Stimulated activated naive CD8-positive, alpha-beta T cell treated with anti-CD3 and anti-CD28 coated beads, Interleukin-15, Interleukin-2, amounts not matched to agents 100 ng/mL and 50 ng/mL, for 24 hours (primary cell): Measurements from ENCODE around the gene RHCG.

Experiments
- H3K27ac Mint-ChIP-seq: one replicate; pipeline ENCODE4 v1.8.0; 2021; ENCODE audit warnings: mild to moderate bottlenecking, mixed read lengths
- H3K27me3 Mint-ChIP-seq: one replicate; pipeline ENCODE4 v1.8.0; 2021; ENCODE audit warnings: mixed read lengths
- H3K36me3 Mint-ChIP-seq: one replicate; pipeline ENCODE4 v1.8.0; 2021; ENCODE audit warnings: low read depth, mixed read lengths
- H3K4me1 Mint-ChIP-seq: one replicate; pipeline ENCODE4 v1.8.0; 2021; ENCODE audit warnings: low read depth, mixed read lengths
- H3K4me3 Mint-ChIP-seq: one replicate; pipeline ENCODE4 v1.8.0; 2021; ENCODE audit warnings: mild to moderate bottlenecking, mixed read lengths
- H3K9me3 Mint-ChIP-seq: one replicate; pipeline ENCODE4 v1.8.0; 2021; ENCODE audit warnings: mixed read lengths

The RHCG gene

GRCh38 chr15:89514596-89515406, 18.4 kb upstream of the RHCG start:
- Mint-ChIP-seq H3K27ac (no peak overlapping the region), H3K27me3 (peaks cover 39% of the 10 kb centered on the region), H3K9me3 (no peaks in the 10 kb centered on the region), H3K36me3 (no peaks in the 10 kb centered on the region), H3K4me1 (no peaks in the 10 kb centered on the region), H3K4me3 (no peak overlapping the region)

GRCh38 chr15:89514186-89514585, 17.8 kb upstream of the RHCG start:
- no peaks in the 10 kb centered on the region for H3K9me3 Mint-ChIP-seq
- H3K27ac Mint-ChIP-seq = no peak overlapping the region
- peaks cover 43% of the 10 kb centered on the region for H3K27me3 Mint-ChIP-seq
- no peaks in the 10 kb centered on the region for H3K36me3 Mint-ChIP-seq
- H3K4me3 Mint-ChIP-seq = no peak overlapping the region
- H3K4me1 Mint-ChIP-seq = no peaks in the 10 kb centered on the region

- no peaks in the 10 kb centered on the region for H3K36me3 Mint-ChIP-seq
- H3K9me3 Mint-ChIP-seq = no peaks in the 10 kb centered on the region
- peaks cover 40% of the 10 kb centered on the region for H3K27me3 Mint-ChIP-seq
- H3K4me3 Mint-ChIP-seq = no peak overlapping the region
- H3K4me1 Mint-ChIP-seq = no peaks in the 10 kb centered on the region
- no peak overlapping the region for H3K27ac Mint-ChIP-seq
Measured at GRCh38 chr15:89513284-89513683, 16.9 kb upstream of the RHCG start.

GRCh38 chr15:89512631-89513030, 16.2 kb upstream of the RHCG start:
- Mint-ChIP-seq H3K36me3 (no peaks in the 10 kb centered on the region), H3K4me3 (no peak overlapping the region), H3K27me3 (peaks cover 39% of the 10 kb centered on the region), H3K4me1 (no peaks in the 10 kb centered on the region), H3K27ac (no peak overlapping the region), H3K9me3 (no peaks in the 10 kb centered on the region)

- H3K9me3 Mint-ChIP-seq = no peaks in the 10 kb centered on the region
- no peaks in the 10 kb centered on the region for H3K36me3 Mint-ChIP-seq
- no peak overlapping the region for H3K4me3 Mint-ChIP-seq
- no peaks in the 10 kb centered on the region for H3K4me1 Mint-ChIP-seq
- H3K27ac Mint-ChIP-seq = no peak overlapping the region
- H3K27me3 Mint-ChIP-seq = peaks cover 28% of the 10 kb centered on the region
Measured at GRCh38 chr15:89506026-89506686, 9.8 kb upstream of the RHCG start.

GRCh38 chr15:89504166-89504565, 7.8 kb upstream of the RHCG start:
- Mint-ChIP-seq H3K27me3 (peaks cover 35% of the 10 kb centered on the region), H3K27ac (no peak overlapping the region), H3K9me3 (no peaks in the 10 kb centered on the region), H3K4me3 (no peak overlapping the region), H3K36me3 (no peaks in the 10 kb centered on the region), H3K4me1 (no peaks in the 10 kb centered on the region)

- H3K36me3 Mint-ChIP-seq = no peaks in the 10 kb centered on the region
- H3K27ac Mint-ChIP-seq = no peak overlapping the region
- H3K9me3 Mint-ChIP-seq = no peaks in the 10 kb centered on the region
- no peak overlapping the region for H3K4me3 Mint-ChIP-seq
- H3K27me3 Mint-ChIP-seq = peaks cover 46% of the 10 kb centered on the region
- H3K4me1 Mint-ChIP-seq = no peaks in the 10 kb centered on the region
Measured at GRCh38 chr15:89502867-89503595, 6.6 kb upstream of the RHCG start.

GRCh38 chr15:89501646-89502045, 5.3 kb upstream of the RHCG start:
- no peak overlapping the region for H3K27ac Mint-ChIP-seq
- H3K4me3 Mint-ChIP-seq = no peak overlapping the region
- H3K9me3 Mint-ChIP-seq = no peaks in the 10 kb centered on the region
- H3K27me3 Mint-ChIP-seq = peaks cover 55% of the 10 kb centered on the region
- H3K36me3 Mint-ChIP-seq = no peaks in the 10 kb centered on the region
- H3K4me1 Mint-ChIP-seq = peaks cover 3% of the 10 kb centered on the region

- peaks cover 5% of the 10 kb centered on the region for H3K4me1 Mint-ChIP-seq
- peaks cover 56% of the 10 kb centered on the region for H3K27me3 Mint-ChIP-seq
Measured at GRCh38 chr15:89500397-89501270, 4.3 kb upstream of the RHCG start.

GRCh38 chr15:89499156-89499555, 2.8 kb upstream of the RHCG start:
- Mint-ChIP-seq H3K27me3 (peaks cover 59% of the 10 kb centered on the region), H3K36me3 (no peaks in the 10 kb centered on the region), H3K4me1 (peaks cover 5% of the 10 kb centered on the region), H3K27ac (no peak overlapping the region), H3K4me3 (no peak overlapping the region), H3K9me3 (no peaks in the 10 kb centered on the region)

More at GRCh38 chr15:89500397-89501270, 4.3 kb upstream of the RHCG start:
- no peak overlapping the region for H3K4me3 Mint-ChIP-seq
- H3K36me3 Mint-ChIP-seq = no peaks in the 10 kb centered on the region
- no peaks in the 10 kb centered on the region for H3K9me3 Mint-ChIP-seq
- no peak overlapping the region for H3K27ac Mint-ChIP-seq

GRCh38 chr15:89498574-89498906, 2.2 kb upstream of the RHCG start:
- H3K27me3 Mint-ChIP-seq = peaks cover 65% of the 10 kb centered on the region
- H3K9me3 Mint-ChIP-seq = no peaks in the 10 kb centered on the region
- H3K4me3 Mint-ChIP-seq = no peak overlapping the region
- no peaks in the 10 kb centered on the region for H3K36me3 Mint-ChIP-seq
- peaks cover 5% of the 10 kb centered on the region for H3K4me1 Mint-ChIP-seq
- H3K27ac Mint-ChIP-seq = no peak overlapping the region

- Mint-ChIP-seq H3K27me3 (peaks cover 65% of the 10 kb centered on the region), H3K4me1 (peaks cover 5% of the 10 kb centered on the region)
Measured at GRCh38 chr15:89497231-89497630, 848 bp upstream of the RHCG start.

GRCh38 chr15:89495638-89496145, 691 bp downstream of the RHCG start:
- Mint-ChIP-seq H3K4me1 (peaks cover 5% of the 10 kb centered on the region), H3K27me3 (peaks cover 63% of the 10 kb centered on the region), H3K4me3 (no peak overlapping the region), H3K9me3 (no peaks in the 10 kb centered on the region), H3K36me3 (no peaks in the 10 kb centered on the region), H3K27ac (no peak overlapping the region)

More at GRCh38 chr15:89497231-89497630, 848 bp upstream of the RHCG start:
- no peaks in the 10 kb centered on the region for H3K36me3 Mint-ChIP-seq
- no peaks in the 10 kb centered on the region for H3K9me3 Mint-ChIP-seq
- H3K27ac Mint-ChIP-seq = no peak overlapping the region
- no peak overlapping the region for H3K4me3 Mint-ChIP-seq

- Mint-ChIP-seq H3K4me1 (peaks cover 5% of the 10 kb centered on the region), H3K27ac (no peak overlapping the region), H3K27me3 (peaks cover 62% of the 10 kb centered on the region), H3K36me3 (no peaks in the 10 kb centered on the region), H3K9me3 (no peaks in the 10 kb centered on the region), H3K4me3 (no peak overlapping the region)
Measured at GRCh38 chr15:89494941-89495637, 1.3 kb downstream of the RHCG start.
